ENCODE data around the gene NDFIP2. TPM values are rescaled to one million over a fixed set of nuclear protein-coding genes. Genes with fewer than 3 reads are reported as not detected.

Gene NDFIP2
- total RNA-seq, 1 experiment from 2014 or later: 81.6 TPM

- no peak overlapping the region for H3K27ac Mint-ChIP-seq (ENCODE audit: low read depth, unreplicated experiment)
- H3K4me3 Mint-ChIP-seq (ENCODE audit: unreplicated experiment): no peak overlapping the region
- H3K36me3 Mint-ChIP-seq (ENCODE audit: insufficient read depth, unreplicated experiment): peaks cover 60% of the 10 kb centered on the region
- no TSS peak for BruUV-seq (replicated peaks)
- peaks cover 24% of the 10 kb centered on the region for H3K4me1 Mint-ChIP-seq (ENCODE audit: insufficient read depth, unreplicated experiment)
- intact Hi-C loops (cut with micrococcal nuclease): no loop called here
- no peak for TF ChIP-seq CTCF (IDR thresholded peaks at IDR 0.05; ENCODE audit: unreplicated experiment)
- no peak for DNase-seq (ENCODE audit: unreplicated experiment)
- no peaks in the 10 kb centered on the region for H3K9me3 Mint-ChIP-seq (ENCODE audit: unreplicated experiment)
- POLR2A ChIA-PET: interaction anchor here (1.2 to 4.8 kb wide), 4 partner anchors 8 to 125 kb away, joined by 5 to 84 read pairs (median 10); partner anchors contain the start of genes NDFIP2 and RBM26
- no peaks in the 10 kb centered on the region for H3K27me3 Mint-ChIP-seq (ENCODE audit: insufficient read depth, unreplicated experiment)
- CTCF ChIA-PET: interaction anchor here (0.5 to 2.1 kb wide), 7 partner anchors 9 to 818 kb away, joined by 3 to 12 read pairs (median 3); no protein-coding TSS in a partner anchor
Observed at GRCh38 chr13:79531542-79532254, 50.7 kb downstream of the NDFIP2 start.

GRCh38 chr13:79532576-79532975, 51.6 kb downstream of the NDFIP2 start:
- Mint-ChIP-seq H3K4me3 (ENCODE audit: unreplicated experiment) (no peak overlapping the region), H3K27me3 (ENCODE audit: insufficient read depth, unreplicated experiment) (no peaks in the 10 kb centered on the region), H3K4me1 (ENCODE audit: insufficient read depth, unreplicated experiment) (peaks cover 22% of the 10 kb centered on the region), H3K36me3 (ENCODE audit: insufficient read depth, unreplicated experiment) (peaks cover 63% of the 10 kb centered on the region), H3K9me3 (ENCODE audit: unreplicated experiment) (no peaks in the 10 kb centered on the region), H3K27ac (ENCODE audit: low read depth, unreplicated experiment) (no peak overlapping the region)
- POLR2A ChIA-PET: interaction anchor here (0.8 to 1.4 kb wide), 3 partner anchors 48 to 126 kb away, joined by 3 to 4 read pairs (median 3); no protein-coding TSS in a partner anchor
- DNase-seq (ENCODE audit: unreplicated experiment): no peak
- CTCF ChIA-PET: interaction anchor here (1.3 to 2.0 kb wide), 2 partner anchors 8 to 108 kb away, joined by 3 to 12 read pairs; no protein-coding TSS in a partner anchor
- no peak for TF ChIP-seq CTCF (IDR thresholded peaks at IDR 0.05; ENCODE audit: unreplicated experiment)
- intact Hi-C loops (cut with micrococcal nuclease): no loop called here
- BruUV-seq (replicated peaks): no TSS peak

GRCh38 chr13:79533781-79534400, 52.9 kb downstream of the NDFIP2 start:
- BruUV-seq (replicated peaks): no TSS peak

More at GRCh38 chr13:79533781-79534400, 52.9 kb downstream of the NDFIP2 start:
- intact Hi-C loops (cut with micrococcal nuclease): no loop called here
- H3K27ac Mint-ChIP-seq (ENCODE audit: low read depth, unreplicated experiment): no peak overlapping the region
- H3K36me3 Mint-ChIP-seq (ENCODE audit: insufficient read depth, unreplicated experiment): peaks cover 74% of the 10 kb centered on the region
- no peak overlapping the region for H3K4me3 Mint-ChIP-seq (ENCODE audit: unreplicated experiment)
- no peak for TF ChIP-seq CTCF (IDR thresholded peaks at IDR 0.05; ENCODE audit: unreplicated experiment)
- ChIA-PET CTCF (interaction anchor here (0.6 to 1.3 kb wide), 2 partner anchors 105 to 109 kb away, joined by 3 read pairs; no protein-coding TSS in a partner anchor), POLR2A (interaction anchor here (0.6 to 1.4 kb wide), 3 partner anchors 49 to 110 kb away, joined by 3 to 5 read pairs (median 4); partner anchors contain the start of gene NDFIP2)
- H3K27me3 Mint-ChIP-seq (ENCODE audit: insufficient read depth, unreplicated experiment): no peaks in the 10 kb centered on the region
- no peak for DNase-seq (ENCODE audit: unreplicated experiment)
- no peaks in the 10 kb centered on the region for H3K9me3 Mint-ChIP-seq (ENCODE audit: unreplicated experiment)
- peaks cover 19% of the 10 kb centered on the region for H3K4me1 Mint-ChIP-seq (ENCODE audit: insufficient read depth, unreplicated experiment)
